HG02588 (cell line): ENCODE measurements around the gene SPATS2.

ENCODE experiments used
- ATAC-seq: cut with Tn5 transposase; IDR thresholded peaks from one replicate; pipeline ENCODE4 v1.9.1; 2021; ENCODE audit warnings: mild to moderate bottlenecking, moderate library complexity; ENCODE audit not compliant: unreplicated experiment

SPATS2 gene

DNA sequence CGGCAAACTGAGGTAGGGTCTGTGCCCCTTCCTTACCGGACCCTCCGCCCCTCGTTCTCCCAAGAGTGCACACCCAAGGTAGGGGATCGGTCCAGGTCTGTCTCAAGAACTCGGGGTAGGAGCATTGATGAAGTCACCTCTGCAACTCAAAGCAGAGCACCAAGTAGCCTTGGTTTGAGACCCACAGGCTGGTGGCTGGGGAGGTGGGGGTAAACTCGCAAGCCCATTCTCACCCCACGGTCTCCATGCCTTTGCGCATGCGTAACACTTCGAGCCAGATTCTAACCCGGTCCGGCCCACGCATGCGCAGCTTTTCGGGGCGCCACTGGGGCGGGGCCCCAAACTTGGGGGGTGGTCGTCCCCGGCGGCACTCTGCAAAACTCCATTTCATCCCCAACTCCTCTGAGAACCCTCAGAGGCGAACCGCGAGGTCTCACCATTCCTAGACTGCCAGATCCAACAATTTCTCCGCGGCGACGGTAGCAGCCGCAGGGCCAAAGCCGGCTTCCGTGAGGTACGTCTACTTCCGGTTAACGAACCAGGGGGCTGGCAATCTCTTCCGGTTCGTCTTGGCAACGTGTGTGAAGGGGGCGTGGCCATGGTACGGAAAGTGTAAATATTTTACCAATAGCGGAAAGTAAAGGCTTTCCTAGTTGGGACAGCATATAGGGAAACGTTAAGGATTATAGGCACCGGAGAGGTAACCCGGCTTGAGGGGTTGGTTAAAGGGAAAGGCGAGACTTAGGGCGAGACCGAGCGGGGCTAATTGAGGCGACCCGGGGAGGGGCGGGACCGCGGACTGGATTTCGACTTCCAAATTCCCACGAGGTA lies 200.6 kb downstream of the SPATS2 start, which contains the start of gene MCRS1:
Gene MCRS1 (minus strand): TSS at position 532 of the 831 bp plus-strand sequence. CDS start 1,411 bp downstream, outside the sequence.
- ATAC-seq, result peak; percentile 81

GRCh38 chr12:49568442-49569162 lies 201.3 kb downstream of the SPATS2 start:
- ATAC-seq, result peak; percentile 23
